Suppressor macrophage (primary cell): ENCODE data around the gene METTL1.

ENCODE experiments used
- DNase-seq, 4 experiments: peaks; one replicate each; pipeline ENCODE4 v3.0.0-alpha.2; 2020 to 2022

The METTL1 gene

GRCh38 chr12:57736741-57737466, 35.0 kb downstream of the METTL1 start:
- no peak for DNase-seq

- DNase-seq: no peak
These were observed 35.8 kb downstream of the METTL1 start for GRCh38 chr12:57735952-57736740.

GRCh38 chr12:57735198-57735855, 36.6 kb downstream of the METTL1 start:
- no peak for DNase-seq

- no peak for DNase-seq
These were observed 37.3 kb downstream of the METTL1 start for GRCh38 chr12:57734591-57734990.

GRCh38 chr12:57733928-57734327, 38.0 kb downstream of the METTL1 start:
- no peak for DNase-seq

- DNase-seq: no peak
These were observed 38.9 kb downstream of the METTL1 start for GRCh38 chr12:57732726-57733593.

- no peak for DNase-seq
These were observed 39.6 kb downstream of the METTL1 start for GRCh38 chr12:57732270-57732669.

- no peak for DNase-seq
These were observed 40.4 kb downstream of the METTL1 start for GRCh38 chr12:57731411-57732080.

- no peak for DNase-seq
These were observed 41.4 kb downstream of the METTL1 start for GRCh38 chr12:57730336-57731067.

GRCh38 chr12:57729321-57729844, 42.5 kb downstream of the METTL1 start:
- no peak for DNase-seq

GRCh38 chr12:57727758-57728395, 44.0 kb downstream of the METTL1 start:
- DNase-seq: no peak

GRCh38 chr12:57726884-57727757, 44.8 kb downstream of the METTL1 start:
- DNase-seq: no peak

- DNase-seq: peak; percentile 14 to 47 (median 39)
These were observed 45.6 kb downstream of the METTL1 start for GRCh38 chr12:57726151-57726883.

GRCh38 chr12:57725851-57726150, 46.1 kb downstream of the METTL1 start:
- no peak for DNase-seq

GRCh38 chr12:57724936-57725740, 46.8 kb downstream of the METTL1 start:
- DNase-seq: no peak

GRCh38 chr12:57724003-57724935, 47.6 kb downstream of the METTL1 start:
- no peak for DNase-seq

GRCh38 chr12:57723630-57723962, 48.3 kb downstream of the METTL1 start:
- no peak for DNase-seq
